Omental fat pad (tissue), 4 donors: ENCODE results near the gene PLOD1. TPM values are rescaled to one million over a fixed set of nuclear protein-coding genes. Genes with fewer than 3 reads are reported as not detected.

Experiments used
- ATAC-seq: fragments of 150-250 bp; one replicate; pipeline ENCODE4 v1.9.1; 2016; ENCODE audit warnings: mild to moderate bottlenecking, moderate library complexity; ENCODE audit not compliant: low FRiP score
- DNase-seq: peaks from one replicate; pipeline ENCODE4 v3.0.0-alpha.2; 2019; ENCODE audit warnings: low spot score
- total RNA-seq, 4 donors: library from RNA; depleted of rRNA; stranded (reverse); fragments of >200 nt; gene quantifications; one replicate each; pipeline ENCODE4 v1.1.0, GENCODE V29; 2016
- TF ChIP-seq, protein P1 (sequence below), 3 donors: fragments of 450-650 bp; IDR thresholded peaks; one replicate each; pipeline ENCODE4 v1.5.1; 2016 to 2017; ENCODE audit warnings: antibody characterized with exemption in 3 of 3, mild to moderate bottlenecking in 3 of 3, moderate library complexity in 2 of 3

The PLOD1 gene
- total RNA-seq, 4 donors from 2014 or later = 60.8 to 142 (median 69.0) TPM

DNA sequence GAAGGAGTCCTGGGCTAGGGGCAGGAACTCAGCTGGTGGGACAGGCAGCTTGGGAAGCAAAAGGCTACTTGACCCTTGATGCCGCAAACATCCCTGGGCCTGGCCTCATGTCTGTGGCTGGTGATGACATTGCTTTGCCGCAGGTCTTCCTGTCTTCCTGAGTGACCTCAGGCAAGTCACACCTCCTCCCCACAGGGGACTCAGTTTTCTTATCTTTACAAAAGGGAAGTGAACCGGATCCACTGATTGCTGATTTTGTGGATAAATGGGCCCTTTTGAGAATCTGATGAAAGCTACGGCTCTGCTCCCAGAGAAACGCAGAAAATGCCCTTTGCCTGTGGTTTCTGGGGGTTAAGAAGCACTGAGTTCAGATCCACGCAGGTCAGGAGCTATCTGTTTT, 20.7 kb downstream of the PLOD1 start:
- no peak for DNase-seq
- ATAC-seq = no peak
- TF ChIP-seq, protein P1, sequence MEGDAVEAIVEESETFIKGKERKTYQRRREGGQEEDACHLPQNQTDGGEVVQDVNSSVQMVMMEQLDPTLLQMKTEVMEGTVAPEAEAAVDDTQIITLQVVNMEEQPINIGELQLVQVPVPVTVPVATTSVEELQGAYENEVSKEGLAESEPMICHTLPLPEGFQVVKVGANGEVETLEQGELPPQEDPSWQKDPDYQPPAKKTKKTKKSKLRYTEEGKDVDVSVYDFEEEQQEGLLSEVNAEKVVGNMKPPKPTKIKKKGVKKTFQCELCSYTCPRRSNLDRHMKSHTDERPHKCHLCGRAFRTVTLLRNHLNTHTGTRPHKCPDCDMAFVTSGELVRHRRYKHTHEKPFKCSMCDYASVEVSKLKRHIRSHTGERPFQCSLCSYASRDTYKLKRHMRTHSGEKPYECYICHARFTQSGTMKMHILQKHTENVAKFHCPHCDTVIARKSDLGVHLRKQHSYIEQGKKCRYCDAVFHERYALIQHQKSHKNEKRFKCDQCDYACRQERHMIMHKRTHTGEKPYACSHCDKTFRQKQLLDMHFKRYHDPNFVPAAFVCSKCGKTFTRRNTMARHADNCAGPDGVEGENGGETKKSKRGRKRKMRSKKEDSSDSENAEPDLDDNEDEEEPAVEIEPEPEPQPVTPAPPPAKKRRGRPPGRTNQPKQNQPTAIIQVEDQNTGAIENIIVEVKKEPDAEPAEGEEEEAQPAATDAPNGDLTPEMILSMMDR (IDR thresholded peaks at IDR 0.05) = no peak

DNA sequence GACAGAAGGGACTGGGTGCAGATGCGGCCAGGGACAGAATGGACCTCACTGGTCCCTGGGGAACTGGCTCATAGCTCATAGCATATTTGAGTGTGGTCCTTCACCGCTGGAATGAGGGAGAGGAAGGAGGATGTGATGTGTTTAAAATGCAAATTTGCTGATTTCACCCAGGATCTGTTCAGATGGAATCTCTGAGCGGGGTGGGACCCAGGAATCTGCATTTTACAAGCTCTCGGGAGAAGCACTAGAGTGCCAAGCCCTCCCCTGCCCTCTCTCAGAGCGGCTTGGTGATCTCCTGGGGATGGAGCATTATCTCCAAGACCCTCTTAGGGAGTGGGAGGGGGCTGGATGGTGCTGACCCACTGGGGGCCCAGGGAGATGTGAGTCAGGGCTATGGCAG, 22.9 kb downstream of the PLOD1 start:
- no peak for DNase-seq
- ATAC-seq = no peak
- TF ChIP-seq, protein P1 (IDR thresholded peaks at IDR 0.05) = no peak

DNA sequence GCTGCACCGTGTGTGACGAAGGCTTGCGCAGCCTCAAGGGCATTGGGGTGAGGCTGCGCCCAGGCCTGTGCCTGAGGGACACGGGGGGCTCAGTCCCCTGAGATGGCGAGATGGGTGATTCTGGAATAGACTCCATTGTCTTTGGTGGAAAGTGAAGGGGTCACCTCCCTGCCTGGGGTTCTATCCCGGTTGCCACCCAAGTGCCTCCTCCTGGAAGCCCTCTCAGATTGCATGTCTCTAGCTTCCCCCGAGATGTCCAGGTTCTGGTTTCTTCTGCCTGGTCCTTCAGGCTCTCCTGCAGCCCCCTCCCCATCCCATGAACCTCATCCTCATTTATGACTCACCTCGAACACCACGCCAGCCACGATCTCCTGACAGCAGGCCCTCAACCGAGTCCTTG, 23.4 kb downstream of the PLOD1 start:
- no peak for ATAC-seq
- no peak for DNase-seq
- TF ChIP-seq, protein P1 (IDR thresholded peaks at IDR 0.05) = no peak

DNA sequence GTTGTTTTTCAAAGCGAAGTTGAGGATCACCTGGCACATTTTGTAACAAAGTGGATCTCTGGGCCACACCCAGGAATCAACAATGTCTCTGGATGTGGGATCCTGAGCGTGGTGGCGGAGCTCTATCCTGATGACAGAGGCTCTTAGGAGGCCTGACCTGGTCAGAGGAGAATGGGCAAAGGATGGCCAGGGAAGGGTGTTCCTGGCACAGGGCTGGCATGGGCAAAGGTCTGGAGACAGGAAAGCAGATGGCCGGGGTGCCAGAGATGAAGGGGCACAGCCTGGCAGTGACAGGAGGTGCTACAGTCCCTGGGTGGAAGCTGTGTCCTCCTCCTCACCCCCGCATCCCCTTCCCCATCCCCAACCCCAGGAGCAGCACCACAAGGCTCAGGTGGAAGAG, 25.8 kb downstream of the PLOD1 start:
- ATAC-seq (no peak), DNase-seq (no peak)
- TF ChIP-seq, protein P1 (IDR thresholded peaks at IDR 0.05) = no peak

DNA sequence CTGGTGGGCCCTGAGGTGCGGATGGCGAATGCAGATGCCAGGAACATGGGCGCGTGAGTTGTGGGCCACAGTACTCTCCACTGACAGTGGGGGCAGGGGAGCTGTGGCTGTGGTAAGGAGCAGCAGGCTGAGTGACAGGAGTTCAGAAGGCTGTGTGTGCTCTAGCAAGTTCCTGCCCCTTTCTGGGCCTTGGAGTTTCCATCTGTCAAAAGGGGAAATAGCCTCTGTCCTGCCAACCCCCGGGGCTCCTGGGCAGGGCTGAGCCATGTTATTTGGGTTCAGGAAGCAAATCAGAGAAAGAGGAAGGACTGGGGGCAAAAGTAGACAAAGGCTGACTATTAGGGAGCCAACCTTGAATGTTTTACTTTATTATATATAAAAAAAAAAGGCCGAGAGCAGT, 26.2 kb downstream of the PLOD1 start:
- TF ChIP-seq, protein P1 (IDR thresholded peaks at IDR 0.05) = no peak
- DNase-seq = no peak
- no peak for ATAC-seq

DNA sequence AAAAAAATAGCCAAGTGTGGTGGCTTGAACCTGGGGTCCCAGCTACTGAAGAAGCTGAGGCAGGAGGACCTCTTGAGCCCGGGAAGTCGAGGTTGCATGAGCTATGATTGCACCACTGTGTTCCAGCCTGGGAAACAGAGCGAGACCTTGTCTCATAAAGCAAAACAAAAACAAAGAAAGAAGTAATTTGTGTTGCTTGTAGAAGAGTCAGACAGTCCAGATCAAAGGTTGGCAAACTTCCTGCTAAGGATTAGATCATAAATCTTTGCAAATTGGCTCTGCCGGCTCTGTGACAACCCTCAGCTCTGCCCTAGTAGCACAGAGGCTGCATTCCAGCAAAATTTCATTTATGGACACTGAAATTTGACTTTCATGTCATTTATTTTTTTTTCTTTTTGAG, 26.7 kb downstream of the PLOD1 start:
- DNase-seq (no peak), ATAC-seq (no peak)
- TF ChIP-seq, protein P1 (IDR thresholded peaks at IDR 0.05) = no peak

DNA sequence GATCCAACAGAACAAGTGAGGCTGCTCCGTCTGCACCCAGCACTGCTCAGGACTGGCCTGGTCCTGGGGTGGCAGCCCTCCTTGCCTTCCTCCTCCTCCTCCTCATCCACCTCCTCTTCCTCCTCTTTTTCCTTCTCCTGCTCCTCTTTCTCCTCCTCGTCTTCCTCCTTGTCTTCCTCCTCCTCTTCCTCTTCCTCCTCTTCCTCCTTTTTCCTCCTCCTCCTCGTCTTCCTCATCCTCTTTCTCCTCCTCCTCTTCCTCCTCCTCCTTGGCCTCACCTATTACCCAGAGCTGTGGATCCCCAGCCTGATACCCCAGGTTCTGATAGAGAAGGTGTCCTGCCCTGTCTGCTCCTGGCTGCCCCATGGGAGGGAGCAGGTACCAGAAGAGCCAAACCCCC, 29.1 kb downstream of the PLOD1 start:
- ATAC-seq (no peak), DNase-seq (no peak)
- TF ChIP-seq, protein P1 (IDR thresholded peaks at IDR 0.05) = no peak
